Measurements from ENCODE around the gene CAND2. TPM values are rescaled to one million over a fixed set of nuclear protein-coding genes. Genes with fewer than 3 reads are reported as not detected.
A peak's percentile ranks its signal among the peaks of the same experiment; 100 is the strongest.

The CAND2 gene
- total RNA-seq, 5 donors from 2014 or later (not counting 1 experiment from before 2014, with no cell fraction given) = 2.1 to 5.9 (median 3.2) TPM

- ChIA-PET CTCF (interaction anchor here (0.8 to 1.4 kb wide), 2 partner anchors 20 to 34 kb away, joined by 3 read pairs; partner anchors contain the start of gene RPL32 (in 1 of the 2)), POLR2A (no interaction called here)
- 96% methylated on average over 5 of the region's 7 CpGs for WGBS (ENCODE audit: insufficient coverage)
- Mint-ChIP-seq H3K4me3 (no peak overlapping the region), H3K9me3 (no peaks in the 10 kb centered on the region), H3K36me3 (no peaks in the 10 kb centered on the region), H3K27me3 (no peaks in the 10 kb centered on the region), H3K4me1 (peaks cover 9 to 15% (median 9%) of the 10 kb centered on the region in 3 donors), H3K27ac (no peak overlapping the region)
- ATAC-seq (replicated peaks in 1 of 4) (no peak), DNase-seq (no peak)
- Histone ChIP-seq H3K4me3 (ENCODE audit: control insufficient read depth in 1 of 2, extremely low read depth in 1 of 2, low read length in 1 of 2) (no peak overlapping the region), H3K9me3 (no peaks in the 10 kb centered on the region), H3K27me3 (replicated peaks in 1 of 2; ENCODE audit: control insufficient read depth in 2 of 2, extremely low read depth in 1 of 2, insufficient read depth in 2 of 2, low read length in 1 of 2) (peaks cover 0 to 6% of the 10 kb centered on the region in 2 experiments), H3K4me1 (ENCODE audit: control insufficient read depth in 1 of 2, extremely low read depth in 1 of 2, insufficient read depth in 2 of 2, low read length in 2 of 2) (peaks cover 3 to 17% of the 10 kb centered on the region in 2 experiments), H3K36me3 (ENCODE audit: control insufficient read depth in 2 of 2, extremely low read depth in 1 of 2, insufficient read depth in 1 of 2, low read length in 1 of 2) (no peaks in the 10 kb centered on the region), H3K27ac (ENCODE audit: low read length) (no peak overlapping the region)
Measured at GRCh38 chr3:12807601-12808359, 11.3 kb downstream of the CAND2 start.

GRCh38 chr3:12808587-12808986 lies 12.1 kb downstream of the CAND2 start:
- POLR2A ChIA-PET = no interaction called here
- no peak overlapping the region for H3K27ac ChIP-seq (ENCODE audit: low read length)
- H3K27ac Mint-ChIP-seq = peak overlapping the region in 1 of 2 donors; percentile 53

GRCh38 chr3:12809001-12809400 lies 12.5 kb downstream of the CAND2 start:
- no peaks in the 10 kb centered on the region for H3K9me3 Mint-ChIP-seq
- ChIA-PET CTCF (interaction anchor here in 1 of 2 donors (1.4 to 1.8 kb wide), 2 partner anchors 21 to 32 kb away, joined by 3 to 16 read pairs; partner anchors contain the start of gene RPL32), POLR2A (no interaction called here)
- peaks cover 0 to 6% of the 10 kb centered on the region in 2 experiments for H3K27me3 ChIP-seq (replicated peaks in 1 of 2; ENCODE audit: control insufficient read depth in 2 of 2, extremely low read depth in 1 of 2, insufficient read depth in 2 of 2, low read length in 1 of 2)
- no peaks in the 10 kb centered on the region for H3K27me3 Mint-ChIP-seq
- H3K4me3 Mint-ChIP-seq = peak overlapping the region; percentile 43 to 71 (median 61)
- H3K36me3 Mint-ChIP-seq = no peaks in the 10 kb centered on the region
- H3K27ac ChIP-seq (ENCODE audit: low read length) = no peak overlapping the region
- peak overlapping the region in 1 of 2 donors; percentile 61 for H3K27ac Mint-ChIP-seq
- ATAC-seq (replicated peaks in 1 of 4) = no peak
- H3K9me3 ChIP-seq = no peaks in the 10 kb centered on the region
- H3K4me3 ChIP-seq (ENCODE audit: control insufficient read depth in 1 of 2, extremely low read depth in 1 of 2, low read length in 1 of 2) = no peak overlapping the region
- peaks cover 3 to 17% of the 10 kb centered on the region in 2 experiments for H3K4me1 ChIP-seq (ENCODE audit: control insufficient read depth in 1 of 2, extremely low read depth in 1 of 2, insufficient read depth in 2 of 2, low read length in 2 of 2)
- no CpG with 5 or more reads among the region's 3 CpGs for WGBS (ENCODE audit: insufficient coverage)
- peaks cover 9 to 15% (median 9%) of the 10 kb centered on the region in 3 donors for H3K4me1 Mint-ChIP-seq
- DNase-seq = no peak
- H3K36me3 ChIP-seq (ENCODE audit: control insufficient read depth in 2 of 2, extremely low read depth in 1 of 2, insufficient read depth in 1 of 2, low read length in 1 of 2) = no peaks in the 10 kb centered on the region

More at GRCh38 chr3:12808587-12808986, 12.1 kb downstream of the CAND2 start:
- H3K27me3 ChIP-seq (replicated peaks in 1 of 2; ENCODE audit: control insufficient read depth in 2 of 2, extremely low read depth in 1 of 2, insufficient read depth in 2 of 2, low read length in 1 of 2) = peaks cover 0 to 6% of the 10 kb centered on the region in 2 experiments
- peaks cover 3 to 17% of the 10 kb centered on the region in 2 experiments for H3K4me1 ChIP-seq (ENCODE audit: control insufficient read depth in 1 of 2, extremely low read depth in 1 of 2, insufficient read depth in 2 of 2, low read length in 2 of 2)
- CTCF ChIA-PET = interaction anchor here in 1 of 2 donors (1.4 kb wide), 1 partner anchor 21 kb away, joined by 3 read pairs; no protein-coding TSS in a partner anchor
- H3K4me3 ChIP-seq (ENCODE audit: control insufficient read depth in 1 of 2, extremely low read depth in 1 of 2, low read length in 1 of 2) = no peak overlapping the region
- ATAC-seq (replicated peaks in 1 of 4) (no peak), DNase-seq (no peak)
- Mint-ChIP-seq H3K27me3 (no peaks in the 10 kb centered on the region), H3K9me3 (no peaks in the 10 kb centered on the region), H3K36me3 (no peaks in the 10 kb centered on the region), H3K4me3 (peak overlapping the region in 2 of 3 donors; percentile 61 to 71), H3K4me1 (peaks cover 9 to 15% (median 9%) of the 10 kb centered on the region in 3 donors)
- no peaks in the 10 kb centered on the region for H3K9me3 ChIP-seq
- H3K36me3 ChIP-seq (ENCODE audit: control insufficient read depth in 2 of 2, extremely low read depth in 1 of 2, insufficient read depth in 1 of 2, low read length in 1 of 2) = no peaks in the 10 kb centered on the region
- 51% methylated on average over 2 of the region's 2 CpGs for WGBS (ENCODE audit: insufficient coverage)

GRCh38 chr3:12809435-12809834 lies 13.0 kb downstream of the CAND2 start:
- H3K4me3 Mint-ChIP-seq = peak overlapping the region; percentile 43 to 71 (median 61)
- peak overlapping the region in 1 of 2 donors; percentile 61 for H3K27ac Mint-ChIP-seq
- H3K27me3 Mint-ChIP-seq = no peaks in the 10 kb centered on the region
- H3K4me3 ChIP-seq (ENCODE audit: control insufficient read depth in 1 of 2, extremely low read depth in 1 of 2, low read length in 1 of 2) = no peak overlapping the region
- no peaks in the 10 kb centered on the region for H3K36me3 Mint-ChIP-seq
- H3K4me1 ChIP-seq (ENCODE audit: control insufficient read depth in 1 of 2, extremely low read depth in 1 of 2, insufficient read depth in 2 of 2, low read length in 2 of 2) = peaks cover 3 to 17% of the 10 kb centered on the region in 2 experiments
- WGBS (ENCODE audit: insufficient coverage) = 90% methylated on average over 3 of the region's 5 CpGs
- H3K27ac ChIP-seq (ENCODE audit: low read length) = no peak overlapping the region
- DNase-seq (no peak), ATAC-seq (replicated peaks in 1 of 4) (no peak)
- peaks cover 0 to 6% of the 10 kb centered on the region in 2 experiments for H3K27me3 ChIP-seq (replicated peaks in 1 of 2; ENCODE audit: control insufficient read depth in 2 of 2, extremely low read depth in 1 of 2, insufficient read depth in 2 of 2, low read length in 1 of 2)
- H3K36me3 ChIP-seq (ENCODE audit: control insufficient read depth in 2 of 2, extremely low read depth in 1 of 2, insufficient read depth in 1 of 2, low read length in 1 of 2) = no peaks in the 10 kb centered on the region
- H3K9me3 Mint-ChIP-seq = no peaks in the 10 kb centered on the region
- no peaks in the 10 kb centered on the region for H3K9me3 ChIP-seq
- ChIA-PET POLR2A (no interaction called here), CTCF (interaction anchor here (0.6 to 1.8 kb wide), 7 partner anchors 21 to 1186 kb away, joined by 3 to 19 read pairs (median 4); partner anchors contain the start of gene RPL32 (in 1 of the 2))
- H3K4me1 Mint-ChIP-seq = peaks cover 9 to 15% (median 9%) of the 10 kb centered on the region in 3 donors

- no peaks in the 10 kb centered on the region for H3K36me3 Mint-ChIP-seq
Measured at GRCh38 chr3:12810013-12810780, 13.7 kb downstream of the CAND2 start.

More at GRCh38 chr3:12810013-12810780, 13.7 kb downstream of the CAND2 start:
- no peaks in the 10 kb centered on the region for H3K9me3 ChIP-seq
- H3K4me1 ChIP-seq (ENCODE audit: control insufficient read depth in 1 of 2, extremely low read depth in 1 of 2, insufficient read depth in 2 of 2, low read length in 2 of 2) = peaks cover 3 to 17% of the 10 kb centered on the region in 2 experiments
- no peaks in the 10 kb centered on the region for H3K36me3 ChIP-seq (ENCODE audit: control insufficient read depth in 2 of 2, extremely low read depth in 1 of 2, insufficient read depth in 1 of 2, low read length in 1 of 2)
- H3K4me3 ChIP-seq (ENCODE audit: control insufficient read depth in 1 of 2, extremely low read depth in 1 of 2, low read length in 1 of 2) = peak overlapping the region; percentile 41 to 47
- CTCF ChIA-PET = interaction anchor here (0.6 to 1.8 kb wide), 17 partner anchors 8 to 1187 kb away, joined by 3 to 19 read pairs (median 4); partner anchors contain the start of genes CAND2 (in 2 of the 2) and RPL32 (in 1 of the 2)
- ATAC-seq (replicated peaks in 1 of 4) (peak; percentile 98 to 100 (median 99)), DNase-seq (peak; percentile 78 to 95 (median 92))
- peaks cover 9 to 15% (median 9%) of the 10 kb centered on the region in 3 donors for H3K4me1 Mint-ChIP-seq
- POLR2A ChIA-PET = interaction anchor here (0.5 to 1.2 kb wide), 3 partner anchors 8 to 193 kb away, joined by 3 to 8 read pairs (median 5); partner anchors contain the start of gene RPL32 (in 1 of the 2)
- H3K27me3 ChIP-seq (replicated peaks in 1 of 2; ENCODE audit: control insufficient read depth in 2 of 2, extremely low read depth in 1 of 2, insufficient read depth in 2 of 2, low read length in 1 of 2) = peaks cover 0 to 6% of the 10 kb centered on the region in 2 experiments
- peak overlapping the region; percentile 57 to 82 for H3K27ac Mint-ChIP-seq
- no peaks in the 10 kb centered on the region for H3K27me3 Mint-ChIP-seq
- peak overlapping the region; percentile 12 for H3K27ac ChIP-seq (ENCODE audit: low read length)
- H3K9me3 Mint-ChIP-seq = no peaks in the 10 kb centered on the region
- WGBS (ENCODE audit: insufficient coverage) = 2% methylated on average over 37 of the region's 50 CpGs
- H3K4me3 Mint-ChIP-seq = peak overlapping the region; percentile 61 to 65 (median 62)
